Dermis blood vessel endothelial cell (primary cell): Measurements from ENCODE around the gene RIPPLY2. TPM values are rescaled to one million over a fixed set of nuclear protein-coding genes. Genes with fewer than 3 reads are reported as not detected.
"Not testable (repeated sequence)": the region's sequence is repeated elsewhere in the genome, so short reads cannot be mapped to it uniquely, and the experiment has no call there.

Source experiments
- DNase-seq: peaks from one replicate; pipeline ENCODE4 v3.0.0; 2010
- total RNA-seq: library from RNA; depleted of rRNA; stranded (reverse); fragments of >200 nt; gene quantifications from 2 replicates; pipeline ENCODE4 v1.2.3, GENCODE V29; 2014

RIPPLY2 gene, protein sequence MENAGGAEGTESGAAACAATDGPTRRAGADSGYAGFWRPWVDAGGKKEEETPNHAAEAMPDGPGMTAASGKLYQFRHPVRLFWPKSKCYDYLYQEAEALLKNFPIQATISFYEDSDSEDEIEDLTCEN
- 0.42 TPM in 1 of 2 replicates, not detected in the other for total RNA-seq

DNA sequence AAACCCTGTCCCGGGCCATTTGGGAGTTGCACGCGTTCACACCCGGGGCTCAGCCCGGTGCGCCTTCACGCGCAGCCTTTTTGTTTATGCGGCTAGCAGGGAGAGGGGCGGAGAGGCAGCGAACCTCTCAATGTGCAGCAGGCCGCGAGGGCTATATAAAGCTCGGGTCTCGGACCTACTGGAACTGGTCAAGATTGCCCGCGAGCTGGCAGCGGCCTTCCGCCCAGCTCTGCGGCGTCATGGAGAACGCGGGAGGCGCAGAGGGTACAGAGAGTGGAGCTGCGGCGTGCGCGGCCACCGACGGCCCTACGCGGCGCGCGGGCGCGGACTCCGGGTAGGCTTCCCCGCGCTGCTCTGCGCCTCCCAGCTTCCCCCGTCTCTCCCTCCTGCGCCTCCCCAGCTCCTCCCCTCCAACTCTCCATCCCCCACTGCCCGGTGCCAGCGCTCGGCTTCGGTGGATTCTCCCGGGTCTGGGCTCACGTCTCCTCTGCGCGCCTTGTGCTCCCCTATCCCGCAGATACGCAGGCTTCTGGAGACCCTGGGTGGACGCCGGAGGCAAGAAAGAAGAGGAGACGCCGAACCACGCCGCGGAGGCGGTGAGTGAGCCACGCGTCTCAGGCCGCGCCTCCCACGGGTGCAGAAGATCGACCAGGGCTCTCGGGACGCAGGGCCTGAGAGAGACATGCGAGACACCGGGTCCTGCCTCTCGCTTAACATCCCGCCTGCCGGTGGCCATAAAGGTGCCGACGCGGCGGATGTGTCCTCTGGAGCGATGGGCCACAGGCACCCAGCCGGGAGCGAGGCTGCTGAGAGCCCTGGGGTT, at the start of gene RIPPLY2:
TSS of gene RIPPLY2 (plus strand) at position 183 of the 823 bp plus-strand sequence. CDS start at position 240, 57 bp downstream.
- peak; percentile 47 for DNase-seq

DNA sequence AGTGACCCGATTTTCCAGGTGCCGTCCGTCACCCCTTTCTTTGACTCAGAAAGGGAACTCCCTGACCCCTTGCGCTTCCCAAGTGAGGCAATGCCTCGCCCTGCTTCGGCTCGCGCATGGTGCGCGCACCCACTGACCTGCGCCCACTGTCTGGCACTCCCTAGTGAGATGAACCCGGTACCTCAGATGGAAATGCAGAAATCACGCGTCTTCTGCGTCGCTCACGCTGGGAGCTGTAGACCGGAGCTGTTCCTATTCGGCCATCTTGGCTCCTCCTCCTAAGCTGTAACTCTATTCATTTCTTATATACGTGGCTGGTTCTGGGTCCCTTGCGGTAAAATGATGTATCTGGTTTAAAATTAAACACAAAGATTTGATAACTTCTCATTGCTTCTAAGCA, 49.7 kb upstream of the RIPPLY2 start:
- not testable (repeated sequence) for DNase-seq

DNA sequence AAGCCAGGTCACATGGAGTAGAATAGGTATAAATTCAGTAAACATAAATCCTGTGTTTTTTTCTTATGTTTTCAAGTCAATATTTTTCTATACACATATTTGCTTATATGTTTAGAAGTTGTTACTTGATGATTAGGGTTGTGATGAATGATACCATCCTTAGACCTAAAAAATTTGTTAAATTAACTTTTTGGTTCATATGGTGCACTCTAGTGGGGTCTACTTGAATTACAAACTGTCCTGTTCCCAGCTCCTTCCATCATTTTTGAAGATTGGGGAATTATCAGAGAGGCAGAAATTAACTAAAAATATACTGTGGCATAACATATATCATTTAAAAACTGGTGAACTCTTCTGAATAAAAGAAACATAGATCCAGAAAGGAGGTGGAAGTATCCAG, 48.3 kb upstream of the RIPPLY2 start:
- no peak for DNase-seq

DNA sequence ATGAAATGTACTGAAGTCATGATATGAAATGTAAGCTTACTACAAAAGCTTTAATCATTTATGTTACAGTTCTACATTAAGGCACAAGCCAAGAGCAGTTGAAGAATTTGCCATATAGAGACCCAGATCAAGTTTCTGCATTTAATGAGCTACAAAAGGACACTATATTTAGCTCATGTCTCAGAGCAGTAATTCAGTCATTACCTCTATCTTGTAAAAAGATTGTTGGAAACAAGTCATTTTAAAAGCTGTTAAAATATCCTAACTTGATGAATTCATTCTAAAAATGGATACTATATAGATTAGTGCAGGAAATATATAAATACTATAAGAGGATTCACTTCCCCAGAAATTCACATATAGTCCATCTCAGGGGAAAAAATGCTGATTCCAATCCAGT, 45.2 kb upstream of the RIPPLY2 start:
- DNase-seq = no peak

DNA sequence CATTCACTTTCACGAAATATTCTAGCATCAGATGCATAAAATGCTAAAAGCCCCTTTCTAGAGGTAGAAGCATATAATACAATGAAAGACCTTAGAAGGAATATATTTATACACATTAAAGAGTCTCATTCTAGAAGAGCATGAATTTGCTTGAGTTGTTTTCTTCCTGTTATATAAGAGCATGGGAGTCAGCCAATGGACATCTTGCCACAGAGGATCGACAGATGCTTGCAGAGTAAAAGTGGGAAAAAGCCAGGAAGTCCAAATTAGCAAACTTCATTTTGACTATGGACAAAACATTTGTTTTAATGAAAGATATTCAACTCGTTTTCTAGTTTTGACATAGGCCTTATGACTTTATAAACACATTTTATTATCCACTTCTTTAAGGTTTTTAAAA, 44.2 kb upstream of the RIPPLY2 start:
- no peak for DNase-seq

DNA sequence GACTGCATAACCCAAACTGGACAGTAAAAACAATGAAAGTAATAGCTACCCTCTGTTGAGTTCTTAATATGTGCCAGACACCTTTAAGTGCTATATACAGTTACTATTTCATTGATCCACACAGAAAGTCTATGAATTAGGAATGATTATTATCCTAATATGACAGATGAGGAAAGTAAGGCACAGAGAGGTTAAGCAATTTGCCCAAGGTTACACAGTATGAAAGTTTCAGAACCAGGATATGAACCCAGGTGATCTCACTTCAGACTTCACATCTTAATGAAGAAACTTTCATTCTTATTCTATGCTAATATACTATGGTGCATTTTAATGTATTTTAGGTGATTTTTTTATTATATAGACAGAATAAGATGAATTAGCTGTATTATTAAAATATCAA, 40.6 kb upstream of the RIPPLY2 start:
- no peak for DNase-seq

DNA sequence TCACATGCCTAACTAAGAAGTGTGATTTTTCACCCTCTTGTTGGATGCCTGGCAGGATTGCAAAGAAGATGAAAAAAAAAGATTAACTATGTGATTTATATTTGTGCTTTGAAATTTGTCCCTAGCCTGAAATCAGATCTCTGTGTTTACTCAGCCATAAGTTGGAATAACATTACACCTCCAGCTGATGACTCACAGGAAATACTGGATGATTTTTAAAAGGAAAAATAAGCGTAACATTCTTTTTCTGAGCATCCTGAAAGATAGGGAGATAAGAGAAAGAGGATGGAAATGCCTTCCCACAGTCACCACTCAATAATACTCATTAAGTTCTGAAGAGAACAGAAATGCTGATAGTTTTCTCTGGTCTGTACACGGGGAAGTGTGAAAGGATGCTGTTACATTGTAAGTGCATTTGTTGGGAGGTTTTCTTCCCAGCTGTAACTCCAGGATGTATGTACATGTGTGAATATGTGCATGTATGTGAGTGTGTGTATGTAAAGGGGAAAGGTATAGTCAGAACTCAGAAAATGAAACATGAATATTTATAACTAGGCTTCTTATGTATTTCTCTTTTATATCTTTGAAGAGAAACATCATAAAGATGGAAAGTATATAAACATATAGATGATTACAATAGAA, 37.4 kb upstream of the RIPPLY2 start:
- peak; percentile 83 for DNase-seq

DNA sequence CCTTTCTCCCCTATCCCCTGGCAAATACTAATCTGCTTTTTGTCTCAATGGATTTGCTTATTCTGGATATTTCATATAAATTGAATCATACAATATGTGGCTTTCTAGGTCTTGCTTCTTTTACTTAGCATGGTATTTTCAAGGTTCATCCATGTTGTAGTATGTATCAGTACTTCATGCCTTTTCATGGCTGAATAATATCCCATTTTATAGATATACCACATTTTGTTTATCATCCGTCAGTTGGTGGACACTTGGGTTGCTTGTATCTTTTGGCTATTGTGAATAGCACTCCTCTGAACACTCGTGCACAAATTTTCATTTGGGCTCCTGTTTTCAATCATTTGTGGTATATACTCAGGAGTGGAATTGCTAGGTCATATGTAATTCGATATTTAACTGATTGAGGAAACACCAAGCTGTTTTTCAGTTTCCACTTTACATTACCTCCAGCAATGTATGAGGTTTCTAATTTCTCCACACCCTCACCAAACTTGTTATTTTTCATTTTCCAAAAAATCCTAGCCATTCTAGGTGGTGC, 30.5 kb upstream of the RIPPLY2 start:
- no peak for DNase-seq

DNA sequence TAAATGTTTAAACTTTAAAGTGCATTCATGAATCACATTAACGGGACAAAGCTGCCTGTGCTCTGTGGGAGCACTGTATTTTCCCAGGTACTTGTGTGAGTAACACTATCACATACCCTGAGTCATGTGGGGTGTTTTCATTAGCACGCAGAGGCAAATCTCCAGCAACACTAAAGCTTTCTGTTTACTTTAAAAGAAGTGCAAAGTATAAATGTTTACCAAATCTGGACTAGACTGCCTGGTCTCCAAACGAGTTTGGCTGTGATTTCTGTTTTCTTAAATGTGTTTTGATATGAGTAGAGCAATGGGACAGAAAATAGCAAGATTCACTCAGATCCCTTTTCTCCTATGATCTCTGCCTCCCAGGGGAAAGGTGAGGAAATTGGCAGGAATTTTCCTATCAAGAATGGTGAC, 28.8 kb upstream of the RIPPLY2 start:
- DNase-seq = peak; percentile 41

DNA sequence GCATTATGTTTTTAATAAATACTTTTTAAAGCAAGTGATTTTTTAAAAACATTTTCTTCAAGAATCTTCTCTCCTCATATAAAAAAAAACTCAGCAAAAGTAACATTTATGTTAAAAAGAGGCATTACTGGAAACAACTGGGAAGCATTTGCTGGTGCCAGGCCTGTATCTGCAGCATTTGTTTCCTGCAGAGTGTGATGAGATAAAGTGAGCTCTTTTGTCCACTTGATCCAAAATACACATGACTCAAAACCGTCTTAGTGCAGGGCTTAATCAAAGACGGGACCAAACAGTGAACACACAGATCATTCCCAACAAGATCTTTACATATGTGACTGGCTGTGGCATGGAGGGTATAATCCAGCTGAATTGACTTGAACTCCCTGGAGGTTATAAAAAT, 28.3 kb upstream of the RIPPLY2 start:
- no peak for DNase-seq

DNA sequence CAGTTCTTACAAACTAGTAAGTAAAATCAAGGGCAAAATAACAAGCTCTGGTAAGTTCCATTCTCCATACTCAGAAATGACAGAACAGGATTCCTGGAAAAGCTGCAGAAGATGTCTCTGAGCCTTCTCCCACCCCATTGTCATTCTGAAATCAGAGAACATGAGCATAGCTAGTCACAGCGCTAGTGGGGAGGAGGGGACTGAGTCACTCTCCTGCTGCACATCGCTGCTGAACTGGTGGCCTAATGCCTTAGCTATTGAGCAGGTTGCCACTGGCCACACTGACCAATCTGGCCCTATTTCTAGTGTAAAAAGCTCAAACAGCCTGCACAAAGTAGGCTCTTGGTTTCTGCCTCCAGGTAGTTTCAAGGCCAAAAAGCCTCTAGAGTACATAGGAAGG, 26.1 kb upstream of the RIPPLY2 start:
- no peak for DNase-seq

DNA sequence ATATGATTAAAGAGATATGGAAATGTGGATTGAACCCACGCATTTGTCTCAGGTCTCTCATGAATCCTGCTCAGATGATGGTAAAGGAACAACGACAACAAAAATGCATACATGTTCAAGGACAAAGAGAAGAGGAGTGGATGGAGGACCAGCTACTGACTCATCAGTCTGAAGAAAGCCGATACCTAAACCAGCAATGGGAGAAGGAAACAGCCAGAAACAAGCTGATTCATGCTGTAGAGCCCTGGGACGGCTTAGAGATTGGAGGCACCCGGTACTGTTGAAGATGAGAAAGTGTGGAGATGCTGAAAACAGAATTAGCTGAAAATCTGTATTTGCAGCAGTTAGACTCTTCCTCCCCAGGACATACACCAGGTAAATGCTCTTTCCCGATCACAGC, 14.4 kb upstream of the RIPPLY2 start:
- DNase-seq = no peak

DNA sequence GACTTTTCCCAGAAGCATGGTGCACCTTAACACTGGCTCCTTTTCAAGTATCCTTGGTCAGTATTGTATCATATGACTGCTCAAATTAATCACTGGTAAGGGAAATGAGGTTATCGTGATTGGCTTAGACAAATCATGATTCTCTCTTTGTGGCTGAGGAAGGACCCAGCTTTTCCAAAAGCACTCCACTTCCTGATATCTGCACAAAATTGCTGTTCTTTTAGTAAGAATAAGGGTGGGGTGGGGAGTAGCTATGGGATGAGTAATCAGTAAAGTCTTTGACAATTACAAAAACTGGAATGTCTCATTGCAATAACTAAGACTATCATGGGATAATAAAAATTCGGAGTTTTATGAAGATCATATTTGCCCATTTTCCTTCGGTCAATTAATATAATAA, 9.0 kb upstream of the RIPPLY2 start:
- no peak for DNase-seq

DNA sequence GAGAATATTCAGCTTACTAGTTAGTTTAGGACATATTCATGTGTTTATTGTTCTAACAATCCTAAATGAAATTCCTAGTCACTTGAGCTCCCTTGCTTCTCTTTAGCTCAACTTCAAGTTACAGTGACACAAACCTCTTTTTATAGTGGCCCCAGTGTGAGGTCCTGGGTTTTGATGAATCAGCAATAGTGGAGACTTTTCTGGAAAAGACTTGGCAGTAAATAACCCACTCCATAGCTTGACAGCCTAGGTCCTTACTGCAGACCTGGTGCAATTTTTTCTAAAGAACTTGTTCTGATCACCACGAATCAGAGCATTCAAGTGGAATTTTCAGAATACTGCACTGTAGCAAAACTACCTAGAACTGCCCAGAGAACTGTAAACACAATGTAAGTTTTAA, 6.9 kb upstream of the RIPPLY2 start:
- no peak for DNase-seq

DNA sequence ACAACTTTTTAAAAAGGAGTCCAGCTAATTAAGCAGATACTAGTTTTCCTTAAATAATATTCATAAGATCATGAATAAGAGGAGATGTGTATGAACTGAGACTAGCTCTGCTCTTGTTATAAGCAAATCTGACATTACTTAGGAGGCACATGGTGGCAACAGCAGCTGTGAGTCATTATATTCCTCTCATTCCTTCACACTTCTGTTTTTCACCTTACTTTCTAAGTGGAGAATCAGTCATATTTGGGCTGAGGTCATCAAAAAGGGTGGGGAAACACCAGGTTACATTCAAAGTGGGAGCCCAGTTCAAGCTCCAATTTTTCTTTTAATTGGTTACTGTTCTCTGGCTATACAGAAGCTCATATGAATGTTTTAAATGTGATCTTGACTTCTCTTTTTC, 6.0 kb upstream of the RIPPLY2 start:
- no peak for DNase-seq

DNA sequence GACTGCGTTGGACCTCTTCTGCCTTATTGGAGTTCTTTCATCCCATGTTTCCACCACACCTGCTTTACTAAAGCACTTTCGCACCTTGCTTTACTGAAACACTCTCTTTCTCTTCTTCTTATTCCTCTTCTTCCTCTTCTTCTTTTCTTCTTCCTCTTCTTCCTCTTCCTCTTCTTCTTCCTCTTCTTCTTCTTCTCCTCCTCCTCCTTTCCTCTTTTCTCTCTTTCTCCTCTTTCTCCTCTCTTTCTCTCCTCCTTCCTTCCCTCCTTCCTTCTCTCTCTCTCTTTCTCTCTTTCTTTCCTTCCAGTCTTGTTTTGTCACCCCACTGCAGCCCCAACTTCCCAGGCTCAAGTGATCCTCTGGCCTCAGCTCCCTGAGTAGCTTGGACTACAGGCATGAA, 4.0 kb upstream of the RIPPLY2 start:
- DNase-seq = no peak

DNA sequence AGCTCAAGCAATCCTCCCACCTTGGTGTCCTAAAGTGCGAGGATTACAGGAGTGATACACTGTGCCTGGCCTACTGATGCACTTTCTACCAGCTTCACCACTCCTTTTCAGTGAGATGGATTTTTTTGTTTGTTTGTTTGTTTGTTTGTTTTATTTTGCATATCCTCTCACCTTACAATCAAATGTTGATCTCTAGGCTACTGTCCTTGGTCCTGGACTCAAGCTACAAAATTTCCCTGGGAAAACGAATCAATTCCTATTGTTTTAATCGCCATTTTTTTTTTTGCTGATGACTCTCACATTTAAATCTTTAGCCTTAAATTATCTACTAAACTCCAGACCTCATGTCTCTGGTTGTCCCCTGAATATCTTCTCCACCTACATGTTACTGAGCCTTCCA, 3.5 kb upstream of the RIPPLY2 start:
- no peak for DNase-seq

DNA sequence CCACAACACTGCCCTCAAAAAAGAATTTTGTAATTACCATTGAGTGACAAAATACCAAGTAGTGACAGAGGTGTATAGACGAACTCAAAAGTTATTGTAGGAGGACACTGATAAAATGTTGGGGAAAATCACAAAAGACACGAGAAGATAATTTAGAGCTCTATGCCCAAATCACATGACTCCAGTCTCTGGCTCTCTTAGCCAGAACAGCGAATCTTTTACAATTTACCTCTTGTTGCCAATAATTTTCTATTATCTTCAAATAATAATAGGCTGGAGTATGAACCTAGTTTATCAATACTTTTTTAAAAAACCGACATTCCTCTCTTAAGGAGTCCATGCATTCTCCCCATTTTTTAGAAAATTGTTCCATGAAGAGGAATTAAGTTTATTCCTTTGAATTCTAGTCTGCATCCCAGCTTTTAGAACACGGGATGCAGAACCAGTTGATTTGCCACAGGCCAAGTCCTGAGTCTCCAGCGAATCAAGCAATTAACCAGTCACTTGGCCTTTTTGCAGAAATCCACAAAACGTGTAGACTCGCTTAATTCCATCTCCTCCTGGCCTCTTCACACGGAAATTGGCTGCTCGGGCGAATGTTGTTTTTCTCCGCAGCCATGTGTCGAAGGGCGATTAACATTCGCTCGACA, 507 bp upstream of the RIPPLY2 start:
- no peak for DNase-seq

DNA sequence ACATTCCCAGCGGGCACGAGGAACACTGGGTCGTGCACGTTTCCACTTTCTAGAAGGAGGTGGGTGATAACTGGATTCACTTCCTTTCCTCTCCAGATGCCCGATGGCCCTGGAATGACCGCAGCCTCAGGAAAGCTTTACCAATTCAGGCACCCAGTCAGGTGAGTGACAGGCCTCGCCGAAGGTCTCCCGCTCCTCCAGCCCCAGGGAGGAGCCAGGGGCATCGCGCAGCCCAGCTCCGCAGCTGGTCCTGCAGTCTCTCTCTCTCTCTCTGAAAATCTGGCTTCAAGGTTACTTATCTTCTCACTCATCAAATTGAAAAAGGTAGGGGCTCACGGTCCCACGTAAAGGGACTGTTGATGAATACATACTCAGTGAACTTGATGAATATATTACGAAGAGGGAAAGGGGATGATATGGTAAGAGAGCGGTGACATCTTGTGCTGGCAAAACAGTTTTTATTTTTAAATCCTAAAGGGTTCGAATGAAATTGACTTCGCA, 891 bp downstream of the RIPPLY2 start:
- DNase-seq = no peak

DNA sequence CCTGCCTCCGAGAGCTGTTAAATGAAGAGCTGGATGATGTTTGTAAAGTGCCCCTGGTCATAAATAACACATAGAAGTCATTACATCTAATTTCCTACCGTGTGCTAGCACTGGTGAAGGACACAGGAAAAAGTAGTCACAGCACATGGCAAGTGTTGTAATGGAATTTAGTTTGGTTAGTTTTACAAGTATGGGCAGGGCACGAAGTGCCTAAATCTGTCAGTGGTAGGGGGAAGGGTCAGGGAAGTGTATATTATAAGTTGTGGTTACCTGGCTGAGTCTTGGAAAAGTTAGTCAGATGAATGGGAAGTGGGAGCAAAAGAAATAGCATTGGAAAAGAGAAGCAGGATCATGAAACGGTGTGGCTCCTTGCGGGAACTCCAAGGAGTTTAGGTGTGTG, 1.6 kb downstream of the RIPPLY2 start:
- no peak for DNase-seq

DNA sequence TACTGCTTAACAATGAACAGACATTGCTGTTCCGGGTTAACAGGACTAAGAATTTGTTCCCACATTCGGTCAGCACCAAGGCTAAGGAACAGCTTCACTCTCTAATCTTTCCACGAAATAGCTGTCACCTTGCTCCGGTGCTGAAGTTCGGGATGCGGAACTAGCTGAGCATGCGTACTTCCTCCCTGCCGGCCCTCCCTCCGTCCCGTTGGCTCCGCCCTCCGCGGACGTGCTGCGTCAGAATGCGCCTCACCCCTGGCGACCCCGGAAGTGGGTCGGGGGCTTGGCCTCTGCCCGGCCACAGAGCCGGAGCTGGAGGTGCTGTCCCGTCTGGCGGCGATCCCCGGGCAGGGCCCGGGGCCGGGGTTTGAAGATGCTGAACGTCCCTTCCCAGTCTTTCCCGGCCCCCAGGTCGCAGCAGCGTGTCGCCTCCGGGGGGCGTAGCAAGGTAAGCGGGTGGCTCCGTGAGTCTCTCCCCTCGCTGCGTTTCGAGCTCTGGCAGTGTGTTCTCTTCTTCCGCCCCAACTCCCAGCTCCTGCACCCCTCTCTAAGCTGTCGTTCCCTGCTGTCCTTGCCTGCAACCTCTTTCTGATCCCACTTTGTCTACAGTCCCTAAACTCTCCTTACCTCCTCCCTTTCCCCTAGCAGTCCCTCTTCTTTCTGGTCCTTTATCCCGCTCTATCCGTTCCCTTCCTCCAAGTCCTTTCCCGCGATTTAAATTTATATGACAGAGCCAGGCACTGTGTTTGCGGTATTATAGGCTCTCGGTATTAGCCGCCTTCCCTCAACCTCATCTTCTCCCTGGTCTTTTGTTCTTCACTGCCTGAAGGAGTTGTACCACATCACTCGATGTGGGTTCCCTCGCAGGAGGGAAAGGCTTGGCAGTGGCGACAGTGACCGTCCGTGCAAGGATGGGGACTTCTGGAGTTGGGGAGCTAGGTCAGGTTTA, 6.5 kb downstream of the RIPPLY2 start, which contains the start of gene CYB5R4:
TSS of gene CYB5R4 (plus strand) at position 280 of the 949 bp plus-strand sequence. CDS start at position 374, 94 bp downstream.
- peak; percentile 96 for DNase-seq

DNA sequence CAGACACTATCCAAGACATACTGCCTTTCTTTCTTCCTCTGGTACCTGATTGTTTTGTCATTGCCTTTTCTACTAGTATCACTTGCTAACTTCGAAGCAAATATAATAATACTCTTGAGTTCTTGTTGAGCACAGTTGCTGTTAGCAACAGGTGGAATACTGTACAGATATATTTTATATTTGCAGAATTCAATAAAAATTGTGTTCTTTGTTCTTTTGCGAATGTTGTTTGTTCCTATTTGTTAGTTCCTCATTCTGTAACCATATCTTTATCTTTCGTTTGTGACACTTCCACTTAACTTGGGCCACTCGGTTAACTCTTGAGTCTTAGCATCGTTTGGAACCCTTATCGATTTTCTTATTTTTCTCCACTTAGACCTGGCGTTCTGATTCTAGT, 7.2 kb downstream of the RIPPLY2 start:
- DNase-seq = no peak
